HepG2 (cell line): Measurements from ENCODE around the gene VGLL4. TPM values are rescaled to one million over a fixed set of nuclear protein-coding genes. Genes with fewer than 3 reads are reported as not detected.

Experiments
- ATAC-seq: fragments of 200-7000 bp; cut with Tn5 transposase; 3 replicates; pipeline ENCODE4 v1.9.1; 2020; ENCODE audit warnings: mild to moderate bottlenecking, moderate library complexity
- BruUV-seq: library from RNA; stranded (reverse); fragments of 400-500 nt; replicated peaks from 2 replicates; lab custom pipeline; 2021; lab: Mats Ljungman, UMichigan
- CTCF ChIA-PET: fragments of 300-600 bp; formaldehyde crosslinking; extraction: SDS; loops from one replicate; lab custom pipeline; 2021; ENCODE audit warnings: low total read pairs, inconsistent platforms, low intra/inter-chr PET ratio; lab: Yijun Ruan, JAX
- POLR2A ChIA-PET: fragments of 350-600 bp; sonication (Branson Sonifier 250); formaldehyde crosslinking; loops from one replicate; lab custom pipeline; 2020; ENCODE audit warnings: antibody characterized with exemption, inconsistent platforms; lab: Yijun Ruan, JAX
- DNase-seq: peaks from one replicate; pipeline ENCODE4 v3.0.0-alpha.2; 2015; ENCODE audit warnings: low spot score
- FAIRE-seq: peaks from 3 replicates; lab custom pipeline; 2011; peaks lifted over from hg19 to GRCh38; lab: Jason Lieb, UNC
- H2AFZ ChIP-seq: one replicate; pipeline ENCODE4 v1.6.1; 2011; ENCODE audit warnings: low read length, inconsistent platforms
- H3K27ac ChIP-seq: fragments of 300-600 bp; 3 replicates; pipeline ENCODE4 v1.8.0; 2011; ENCODE audit warnings: mixed run types, mild to moderate bottlenecking, mixed read lengths, low read length, inconsistent platforms; ENCODE audit not compliant: insufficient read depth; ENCODE audit errors: extremely low read length
- H3K27me3 ChIP-seq, 2 experiments: fragments of 200-600 bp in 1 of 2; 2 replicates in 1 of 2; 3 replicates in 1 of 2; pipeline versions ENCODE4 v1.6.0 to v1.8.0; 2011; ENCODE audit warnings: low read length in 2 of 2, mild to moderate bottlenecking in 2 of 2, moderate library complexity in 2 of 2, inconsistent platforms in 1 of 2; ENCODE audit not compliant: insufficient read depth in 2 of 2, control insufficient read depth in 1 of 2
- H3K36me3 ChIP-seq, 2 experiments: fragments of 200-600 bp in 1 of 2; replicated peaks in 1 of 2; 2 replicates in 1 of 2; 3 replicates in 1 of 2; pipeline versions ENCODE4 v1.5.1 to v1.8.0; 2011; ENCODE audit warnings: low read length in 2 of 2, inconsistent platforms in 1 of 2; ENCODE audit not compliant: insufficient read depth in 2 of 2, control insufficient read depth in 1 of 2
- H3K4me1 ChIP-seq: 2 replicates; pipeline ENCODE4 v1.5.1; 2012; ENCODE audit warnings: low read length, inconsistent platforms; ENCODE audit not compliant: insufficient read depth
- H3K4me2 ChIP-seq: 2 replicates; pipeline ENCODE4 v1.6.0; 2011; ENCODE audit warnings: low read depth, low read length, inconsistent platforms
- H3K4me3 ChIP-seq, 3 experiments: fragments of 200-600 bp in 1 of 3; sonication (generic), shearing (Covaris generic) in 1 of 3; replicated peaks in 1 of 3; 2 replicates each; pipeline ENCODE4 v1.5.1; 2011 to 2016; ENCODE audit warnings: low read length in 3 of 3, inconsistent platforms in 2 of 3, low read depth in 2 of 3, mild to moderate bottlenecking in 2 of 3, control low read depth in 1 of 3, mixed read lengths in 1 of 3; ENCODE audit not compliant: insufficient read depth in 1 of 3
- H3K79me2 ChIP-seq: one replicate; pipeline ENCODE4 v1.6.1; 2011; ENCODE audit warnings: low read length, inconsistent platforms; ENCODE audit not compliant: insufficient read depth
- H3K9ac ChIP-seq: 2 replicates; pipeline ENCODE4 v1.6.0; 2011; ENCODE audit warnings: mild to moderate bottlenecking, low read depth, low read length, inconsistent platforms; ENCODE audit not compliant: insufficient read depth
- H3K9me3 ChIP-seq: 2 replicates; pipeline ENCODE4 v1.5.1; 2012; ENCODE audit warnings: mild to moderate bottlenecking, low read length
- H4K20me1 ChIP-seq: 2 replicates; pipeline ENCODE4 v1.6.0; 2011; ENCODE audit warnings: inconsistent platforms, mild to moderate bottlenecking, low read length, moderate library complexity; ENCODE audit not compliant: insufficient read depth
- ATF7 ChIP-seq, 2 experiments: fragments of 450-650 bp in 1 of 2; sonication (generic) in 1 of 2; formaldehyde crosslinking in 1 of 2; IDR thresholded peaks; 2 replicates each; pipeline versions ENCODE4 v1.4.0 to v1.6.1; 2016 to 2020; ENCODE audit warnings: antibody characterized with exemption in 1 of 2, mild to moderate bottlenecking in 1 of 2, missing genetic modification reagents in 1 of 2
- CBX2 ChIP-seq, 2 experiments: fragments of 200-600 bp in 1 of 2; sonication (generic); formaldehyde crosslinking in 1 of 2; IDR thresholded peaks; 2 replicates each; pipeline versions ENCODE4 v1.7.0 to v1.8.1; 2018 to 2022; ENCODE audit warnings: low read depth in 2 of 2, low read length in 1 of 2, mild to moderate bottlenecking in 1 of 2, missing genetic modification reagents in 1 of 2
- ELF1 ChIP-seq: sonication (generic); formaldehyde crosslinking; IDR thresholded peaks from 2 replicates; pipeline ENCODE4 v1.4.0; 2020; ENCODE audit warnings: missing genetic modification reagents
- POLR2AphosphoS5 ChIP-seq: IDR thresholded peaks from 2 replicates; pipeline ENCODE4 v1.6.1; 2012; ENCODE audit warnings: low read depth, low read length
- RNF219 ChIP-seq: sonication (generic); formaldehyde crosslinking; IDR thresholded peaks from 2 replicates; pipeline ENCODE4 v1.5.0; 2020; ENCODE audit warnings: mild to moderate bottlenecking, missing genetic modification reagents
- SNAPC4 ChIP-seq: sonication (generic); formaldehyde crosslinking; IDR thresholded peaks from 2 replicates; pipeline ENCODE4 v1.4.0; 2020; ENCODE audit warnings: mild to moderate bottlenecking, missing genetic modification reagents
- XBP1 ChIP-seq: sonication (generic); formaldehyde crosslinking; IDR thresholded peaks from 2 replicates; pipeline ENCODE4 v1.5.0; 2020; ENCODE audit warnings: missing genetic modification reagents
- ZFP36 ChIP-seq: fragments of 150-350 bp; IDR thresholded peaks from 2 replicates; pipeline ENCODE4 v1.6.1; 2018; ENCODE audit warnings: borderline replicate concordance, low read length, low read depth; ENCODE audit not compliant: partially characterized antibody
- ZNF337 ChIP-seq: sonication (generic); formaldehyde crosslinking; IDR thresholded peaks from 2 replicates; pipeline ENCODE4 v1.5.1; 2020; ENCODE audit warnings: missing genetic modification reagents, low read depth, mild to moderate bottlenecking, borderline replicate concordance
- ZNF530 ChIP-seq: sonication (generic); formaldehyde crosslinking; IDR thresholded peaks from 2 replicates; pipeline ENCODE4 v1.5.0; 2020; ENCODE audit warnings: low read depth, mild to moderate bottlenecking, missing genetic modification reagents
- ZNF550 ChIP-seq: sonication (generic); formaldehyde crosslinking; IDR thresholded peaks from 2 replicates; pipeline ENCODE4 v1.4.0; 2020; ENCODE audit warnings: mild to moderate bottlenecking, missing genetic modification reagents, borderline replicate concordance
- ZNF598 ChIP-seq: sonication (generic); formaldehyde crosslinking; IDR thresholded peaks from 2 replicates; pipeline ENCODE4 v1.5.1; 2020; ENCODE audit warnings: mild to moderate bottlenecking, missing genetic modification reagents, borderline replicate concordance
- ZNF747 ChIP-seq: sonication (generic); formaldehyde crosslinking; IDR thresholded peaks from 2 replicates; pipeline ENCODE4 v1.8.1; 2023; ENCODE audit warnings: missing genetic modification reagents, mild to moderate bottlenecking, borderline replicate concordance
- WGBS: methylation state at CpG from one replicate; pipeline ENCODE4 v1.1.6; 2017; ENCODE audit warnings: low lambda C conversion rate; 5-methylcytosine and 5-hydroxymethylcytosine counted together
- in situ Hi-C: cut with HindIII; loops from 2 replicates; pipeline ENCODE4 v1.10.0; 2017; ENCODE audit warnings: low pct_unique_long_range_greater_than_20kb; ENCODE audit not compliant: extremely low pct_ligation_motif_present
- intact Hi-C: fragments of 100-400 bp; cut with micrococcal nuclease; formaldehyde crosslinking; loops from one replicate; pipeline ENCODE4 v1.10.0; 2022; ENCODE audit not compliant: unreplicated experiment
- polyA plus RNA-seq, 8 experiments: library from polyadenylated mRNA; depleted of rRNA in 3 of 8; stranded (reverse) in 7 of 8; unstranded in 1 of 8; fragments of >200 nt; fragmentation: Illumina TruSeq in 4 of 8; extraction: Trizol in 4 of 8; gene quantifications; 2 replicates each; pipeline versions ENCODE4 v1.2.1 to v1.2.3, GENCODE V29; 2011 to 2016; ENCODE audit warnings: low read depth in 4 of 8, missing spikeins in 1 of 8, mixed read lengths in 1 of 8; ENCODE audit not compliant: insufficient read depth in 1 of 8
- total RNA-seq, 5 experiments: library from RNA; depleted of rRNA; stranded (reverse); fragments of >200 nt; fragmentation: Illumina TruSeq; extraction: Trizol; gene quantifications; 2 replicates each; pipeline ENCODE4 v1.2.3, GENCODE V29; 2016; ENCODE audit warnings: low read depth in 1 of 5
- TF ChIP-seq, protein P1 (sequence below): IDR thresholded peaks from 2 replicates; pipeline ENCODE4 v1.6.1; 2012; ENCODE audit warnings: low read length, improper control_type of control experiment

Gene VGLL4
- total and polyA plus RNA-seq, 2 of the 13 experiments (the other 11 are each of a cell fraction or from before 2014, with no cell fraction given), result 23.2 to 39.0 TPM

DNA sequence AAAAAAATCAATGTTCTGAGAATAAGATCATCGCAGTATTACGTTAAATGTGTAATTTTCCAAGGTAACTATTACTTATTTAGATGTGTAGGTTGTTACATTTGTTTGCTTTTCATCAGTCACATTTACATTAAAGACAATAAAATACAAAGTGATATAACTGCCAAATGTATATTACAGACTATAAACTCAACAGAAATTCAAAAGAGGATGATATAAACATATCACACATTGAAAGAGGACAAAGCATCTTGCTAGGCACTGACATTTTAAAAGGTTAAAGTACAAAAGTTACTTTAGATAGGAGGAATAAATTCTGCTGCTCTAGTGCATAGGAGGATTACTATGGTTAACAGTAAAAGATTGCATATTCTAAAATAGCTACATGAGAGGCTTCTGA is 16.1 kb downstream of the VGLL4 start:
- no peaks in the 10 kb centered on the region; a peak in 1 of 5 replicates for H3K36me3 ChIP-seq
- CTCF ChIA-PET, result no interaction called here
- peaks cover 97% of the 10 kb centered on the region for H3K79me2 ChIP-seq
- H3K9me3 ChIP-seq, result no peaks in the 10 kb centered on the region
- no peak overlapping the region for H3K4me2 ChIP-seq
- WGBS, result 97% methylated on average over 2 of the region's 2 CpGs
- H2AFZ ChIP-seq, result no peak overlapping the region
- DNase-seq (no peak), ATAC-seq (no peak), FAIRE-seq (no peak)
- intact Hi-C loops (no loop called here), in situ Hi-C loops (no loop called here)
- no peak overlapping the region for H3K9ac ChIP-seq
- POLR2A ChIA-PET, result no interaction called here
- peaks cover 32% of the 10 kb centered on the region; the same call in 1 of the 2 replicates for H4K20me1 ChIP-seq
- peaks cover 72% of the 10 kb centered on the region for H3K4me1 ChIP-seq
- no peaks in the 10 kb centered on the region for H3K27me3 ChIP-seq
- no TSS peak for BruUV-seq
- no peak overlapping the region for H3K4me3 ChIP-seq
- no peak overlapping the region for H3K27ac ChIP-seq
- no peak for TF ChIP-seq ZNF747 (CRISPR knock-in tag)
- TF ChIP-seq, protein P1, sequence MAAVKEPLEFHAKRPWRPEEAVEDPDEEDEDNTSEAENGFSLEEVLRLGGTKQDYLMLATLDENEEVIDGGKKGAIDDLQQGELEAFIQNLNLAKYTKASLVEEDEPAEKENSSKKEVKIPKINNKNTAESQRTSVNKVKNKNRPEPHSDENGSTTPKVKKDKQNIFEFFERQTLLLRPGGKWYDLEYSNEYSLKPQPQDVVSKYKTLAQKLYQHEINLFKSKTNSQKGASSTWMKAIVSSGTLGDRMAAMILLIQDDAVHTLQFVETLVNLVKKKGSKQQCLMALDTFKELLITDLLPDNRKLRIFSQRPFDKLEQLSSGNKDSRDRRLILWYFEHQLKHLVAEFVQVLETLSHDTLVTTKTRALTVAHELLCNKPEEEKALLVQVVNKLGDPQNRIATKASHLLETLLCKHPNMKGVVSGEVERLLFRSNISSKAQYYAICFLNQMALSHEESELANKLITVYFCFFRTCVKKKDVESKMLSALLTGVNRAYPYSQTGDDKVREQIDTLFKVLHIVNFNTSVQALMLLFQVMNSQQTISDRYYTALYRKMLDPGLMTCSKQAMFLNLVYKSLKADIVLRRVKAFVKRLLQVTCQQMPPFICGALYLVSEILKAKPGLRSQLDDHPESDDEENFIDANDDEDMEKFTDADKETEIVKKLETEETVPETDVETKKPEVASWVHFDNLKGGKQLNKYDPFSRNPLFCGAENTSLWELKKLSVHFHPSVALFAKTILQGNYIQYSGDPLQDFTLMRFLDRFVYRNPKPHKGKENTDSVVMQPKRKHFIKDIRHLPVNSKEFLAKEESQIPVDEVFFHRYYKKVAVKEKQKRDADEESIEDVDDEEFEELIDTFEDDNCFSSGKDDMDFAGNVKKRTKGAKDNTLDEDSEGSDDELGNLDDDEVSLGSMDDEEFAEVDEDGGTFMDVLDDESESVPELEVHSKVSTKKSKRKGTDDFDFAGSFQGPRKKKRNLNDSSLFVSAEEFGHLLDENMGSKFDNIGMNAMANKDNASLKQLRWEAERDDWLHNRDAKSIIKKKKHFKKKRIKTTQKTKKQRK, result no peak
- no peak for TF ChIP-seq POLR2AphosphoS5
- no peak for TF ChIP-seq ZNF337
- TF ChIP-seq ZNF598 (CRISPR knock-in tag), result no peak
- no peak for TF ChIP-seq RNF219
- TF ChIP-seq ZFP36, result no peak
- TF ChIP-seq ELF1 (CRISPR knock-in tag), result no peak
- no peak for TF ChIP-seq ATF7 (IDR thresholded peaks at IDR 0.05)
- TF ChIP-seq ATF7 (CRISPR knock-in tag; IDR thresholded peaks at IDR 0.05), result no peak
- TF ChIP-seq SNAPC4 (CRISPR knock-in tag), result no peak
- TF ChIP-seq ZNF550 (CRISPR knock-in tag), result no peak
- TF ChIP-seq XBP1 (CRISPR knock-in tag), result no peak
- no peak for TF ChIP-seq ZNF530 (CRISPR knock-in tag)
- TF ChIP-seq CBX2 (IDR thresholded peaks at IDR 0.05; ENCODE audit: low read depth, low read length), result no peak
- TF ChIP-seq CBX2 (CRISPR knock-in tag; IDR thresholded peaks at IDR 0.05; ENCODE audit: low read depth), result no peak
